IPS DF 6.9 (cell line): Measurements from ENCODE around the gene DMKN.

Experiments used
- DNase-seq: peaks from one replicate; pipeline ENCODE4 v3.0.0-alpha.2; 2013; ENCODE audit warnings: low read depth, low spot score
- H3K27ac ChIP-seq: one replicate; pipeline ENCODE4 v1.5.1; 2013; ENCODE audit warnings: low read length, control low read depth
- H3K27me3 ChIP-seq: 2 replicates; pipeline ENCODE4 v1.6.1; 2013; ENCODE audit warnings: mild to moderate bottlenecking, low read length; ENCODE audit not compliant: control insufficient read depth, insufficient read depth
- H3K36me3 ChIP-seq: 2 replicates; pipeline ENCODE4 v1.6.1; 2013; ENCODE audit warnings: low read length; ENCODE audit not compliant: control insufficient read depth, insufficient read depth
- H3K4me1 ChIP-seq: 2 replicates; pipeline ENCODE4 v1.6.1; 2013; ENCODE audit warnings: low read length; ENCODE audit not compliant: control insufficient read depth, insufficient read depth
- H3K4me3 ChIP-seq: 2 replicates; pipeline ENCODE4 v1.5.1; 2013; ENCODE audit warnings: mild to moderate bottlenecking, low read length
- H3K9me3 ChIP-seq: 2 replicates; pipeline ENCODE4 v1.6.1; 2013; ENCODE audit warnings: low read length, inconsistent platforms; ENCODE audit not compliant: control insufficient read depth, insufficient read depth
- WGBS: extraction: QIAGEN DNeasy Blood & Tissue Kit; methylation state at CpG from one replicate; pipeline ENCODE4 v1.1.7; 2013; ENCODE audit warnings: mixed read lengths, missing lambda C conversion rate; ENCODE audit not compliant: insufficient read length, insufficient coverage; 5-methylcytosine and 5-hydroxymethylcytosine counted together

DMKN gene

DNA sequence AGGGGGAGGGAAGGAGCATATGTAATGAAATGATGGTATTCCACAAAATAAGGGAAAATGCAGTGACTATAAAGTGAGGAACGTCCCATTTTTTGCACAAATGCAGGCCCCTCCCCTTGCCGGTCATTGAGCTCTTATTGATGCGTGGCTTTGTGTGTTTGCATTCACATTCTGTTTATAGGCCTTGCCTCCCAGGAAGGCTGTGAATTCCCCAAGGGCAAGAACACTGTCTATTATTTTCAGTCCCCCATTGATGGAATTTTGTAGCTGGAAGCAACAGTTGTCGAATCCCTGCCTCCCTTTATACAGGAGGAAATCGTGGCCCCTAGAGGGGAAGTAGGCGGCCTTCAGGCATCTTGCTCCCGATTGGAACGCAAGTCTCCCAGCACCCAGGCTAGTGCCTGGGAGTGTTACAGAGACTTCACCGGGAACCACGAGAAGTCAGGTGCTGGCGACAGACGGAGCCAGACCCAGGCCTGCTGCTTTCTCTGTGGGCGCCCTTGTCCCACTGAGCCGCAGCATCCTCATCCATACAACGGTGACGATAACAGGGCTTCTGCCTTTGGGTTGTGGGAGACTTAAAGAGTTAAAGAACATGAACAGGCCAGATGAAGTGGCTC, 7.8 kb upstream of the DMKN start:
- DNase-seq, result no peak
- H3K27me3 ChIP-seq, result no peaks in the 10 kb centered on the region

DNA sequence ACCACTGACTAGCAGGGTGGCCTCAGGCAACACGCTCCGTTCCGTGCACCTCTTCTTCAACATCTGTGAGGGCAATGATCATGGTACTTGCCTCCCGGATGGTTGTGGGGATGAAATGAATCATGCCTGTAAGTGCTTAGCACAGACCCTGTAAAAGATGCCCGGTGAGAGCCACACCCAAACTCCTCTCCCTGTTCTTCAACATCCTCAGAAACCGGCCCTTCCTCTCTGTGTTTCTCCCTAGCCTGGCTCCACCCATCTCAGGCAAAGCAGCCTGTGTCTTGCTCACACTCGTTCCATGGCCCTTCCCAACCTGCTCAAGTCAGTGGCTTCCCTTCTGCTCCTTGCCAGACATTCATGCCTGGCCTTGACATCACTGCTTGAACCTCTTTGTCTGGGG, 5.8 kb upstream of the DMKN start:
- WGBS, result no CpG with 5 or more reads among the region's 7 CpGs
- Histone ChIP-seq H3K27ac (no peak overlapping the region), H3K9me3 (no peaks in the 10 kb centered on the region), H3K4me3 (no peak overlapping the region), H3K36me3 (no peaks in the 10 kb centered on the region), H3K27me3 (no peaks in the 10 kb centered on the region), H3K4me1 (peaks cover 8% of the 10 kb centered on the region)
- no peak for DNase-seq

More for the DNA sequence above, 7.8 kb upstream of the DMKN start:
- Histone ChIP-seq H3K4me1 (peaks cover 7% of the 10 kb centered on the region), H3K4me3 (no peak overlapping the region), H3K9me3 (no peaks in the 10 kb centered on the region), H3K27ac (no peak overlapping the region), H3K36me3 (no peaks in the 10 kb centered on the region)
- WGBS, result no CpG with 5 or more reads among the region's 16 CpGs

DNA sequence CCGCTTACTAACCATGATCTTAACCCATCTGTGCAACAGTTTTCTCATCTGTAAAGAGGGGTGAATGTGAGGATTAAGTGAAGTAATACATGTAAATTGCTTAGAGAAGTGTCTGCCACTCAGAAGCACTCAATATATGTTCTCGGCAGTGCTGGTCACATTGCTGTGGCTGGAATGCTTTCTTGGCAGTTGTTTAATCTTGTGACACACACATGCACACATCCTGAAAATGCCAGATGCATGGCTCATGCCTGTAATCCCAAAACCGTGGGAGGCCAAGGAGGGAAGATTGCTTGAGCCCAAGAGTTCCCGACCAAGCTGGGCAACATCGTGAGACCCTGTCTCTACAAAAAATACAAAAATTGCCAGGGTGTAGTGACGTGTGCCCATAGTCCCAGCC, 4.9 kb upstream of the DMKN start:
- Histone ChIP-seq H3K27me3 (no peaks in the 10 kb centered on the region), H3K4me1 (peaks cover 8% of the 10 kb centered on the region), H3K27ac (no peak overlapping the region), H3K9me3 (no peaks in the 10 kb centered on the region), H3K36me3 (no peaks in the 10 kb centered on the region), H3K4me3 (no peak overlapping the region)
- DNase-seq, result no peak
- WGBS, result no CpG with 5 or more reads among the region's 6 CpGs

DNA sequence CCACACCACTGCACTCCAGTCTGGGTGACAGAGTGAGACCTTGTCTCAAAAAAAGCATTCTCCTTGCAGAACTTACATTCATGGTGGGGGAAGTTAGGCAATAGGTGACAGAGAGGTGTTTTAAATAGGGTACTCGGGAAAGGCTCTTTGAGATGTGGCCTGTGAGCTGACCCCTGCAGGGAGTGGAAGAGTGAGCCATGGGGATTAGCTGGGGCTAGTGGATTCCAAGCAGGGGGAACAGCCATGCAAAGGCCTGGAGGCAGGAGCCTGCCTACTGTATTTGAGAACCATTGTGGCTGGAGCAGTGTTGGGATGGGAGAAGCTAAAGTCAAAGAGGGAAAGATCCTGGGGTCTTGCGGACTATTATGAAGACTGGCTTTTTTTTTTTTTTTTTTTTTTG, 3.9 kb upstream of the DMKN start:
- no CpG with 5 or more reads among the region's 2 CpGs for WGBS
- Histone ChIP-seq H3K4me3 (no peak overlapping the region), H3K36me3 (no peaks in the 10 kb centered on the region), H3K4me1 (peaks cover 7% of the 10 kb centered on the region), H3K27me3 (no peaks in the 10 kb centered on the region), H3K9me3 (no peaks in the 10 kb centered on the region), H3K27ac (no peak overlapping the region)
- DNase-seq, result no peak

DNA sequence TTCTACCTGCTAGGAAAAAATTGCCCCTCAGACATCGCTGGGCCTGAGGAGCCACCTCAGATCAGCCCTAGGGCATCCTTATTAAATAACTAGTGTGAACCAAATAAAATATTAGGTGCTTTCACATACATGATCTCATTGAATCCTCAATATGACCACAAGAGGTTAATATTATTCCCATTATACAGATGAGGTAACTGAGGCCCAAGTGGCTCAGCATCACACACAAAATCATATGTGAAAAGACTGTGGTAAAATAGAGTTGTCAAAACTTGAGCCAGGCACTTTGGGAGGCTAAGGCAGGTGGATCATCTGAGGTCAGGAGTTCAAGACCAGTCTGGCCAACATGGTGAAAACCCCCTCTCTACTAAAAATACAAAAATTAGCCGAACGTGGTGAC, 2.9 kb upstream of the DMKN start:
- peaks cover 7% of the 10 kb centered on the region for H3K4me1 ChIP-seq
- H3K9me3 ChIP-seq, result no peaks in the 10 kb centered on the region
- no peak for DNase-seq
- no peak overlapping the region for H3K27ac ChIP-seq
- WGBS, result no CpG with 5 or more reads among the region's 3 CpGs
- H3K27me3 ChIP-seq, result no peaks in the 10 kb centered on the region
- H3K36me3 ChIP-seq, result no peaks in the 10 kb centered on the region
- H3K4me3 ChIP-seq, result no peak overlapping the region

DNA sequence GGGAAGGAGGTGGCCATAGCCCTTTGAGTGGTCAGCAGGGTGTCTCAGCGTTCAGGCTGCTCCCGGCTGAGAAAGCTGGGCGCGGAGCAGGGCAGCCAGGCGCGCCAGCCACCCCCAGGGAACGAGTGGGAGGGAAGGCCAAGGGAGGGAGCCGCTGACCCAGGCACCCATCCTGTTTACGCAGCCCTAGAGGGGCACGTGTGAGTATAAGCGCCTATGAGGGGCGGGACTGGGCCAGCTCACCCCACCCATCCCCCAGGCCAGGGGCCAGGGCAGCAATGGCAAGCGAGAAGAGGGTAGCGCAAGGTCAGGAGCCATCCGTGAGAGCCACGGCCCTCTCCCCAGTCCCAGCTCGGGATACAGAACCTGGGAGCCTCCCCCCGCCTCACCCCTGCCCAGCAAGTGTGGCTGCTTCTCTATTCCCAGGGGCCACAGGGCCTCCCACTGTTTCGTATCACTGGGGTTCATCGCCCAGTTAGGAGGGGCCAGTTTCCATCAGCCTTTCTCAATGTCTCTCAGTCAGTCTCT, 897 bp upstream of the DMKN start:
- Histone ChIP-seq H3K9me3 (no peaks in the 10 kb centered on the region), H3K36me3 (no peaks in the 10 kb centered on the region), H3K4me3 (peak overlapping the region; percentile 25; the same call in 1 of the 2 replicates), H3K27ac (no peak overlapping the region), H3K27me3 (no peaks in the 10 kb centered on the region), H3K4me1 (peaks cover 13% of the 10 kb centered on the region)
- WGBS, result no CpG with 5 or more reads among the region's 20 CpGs
- no peak for DNase-seq

DNA sequence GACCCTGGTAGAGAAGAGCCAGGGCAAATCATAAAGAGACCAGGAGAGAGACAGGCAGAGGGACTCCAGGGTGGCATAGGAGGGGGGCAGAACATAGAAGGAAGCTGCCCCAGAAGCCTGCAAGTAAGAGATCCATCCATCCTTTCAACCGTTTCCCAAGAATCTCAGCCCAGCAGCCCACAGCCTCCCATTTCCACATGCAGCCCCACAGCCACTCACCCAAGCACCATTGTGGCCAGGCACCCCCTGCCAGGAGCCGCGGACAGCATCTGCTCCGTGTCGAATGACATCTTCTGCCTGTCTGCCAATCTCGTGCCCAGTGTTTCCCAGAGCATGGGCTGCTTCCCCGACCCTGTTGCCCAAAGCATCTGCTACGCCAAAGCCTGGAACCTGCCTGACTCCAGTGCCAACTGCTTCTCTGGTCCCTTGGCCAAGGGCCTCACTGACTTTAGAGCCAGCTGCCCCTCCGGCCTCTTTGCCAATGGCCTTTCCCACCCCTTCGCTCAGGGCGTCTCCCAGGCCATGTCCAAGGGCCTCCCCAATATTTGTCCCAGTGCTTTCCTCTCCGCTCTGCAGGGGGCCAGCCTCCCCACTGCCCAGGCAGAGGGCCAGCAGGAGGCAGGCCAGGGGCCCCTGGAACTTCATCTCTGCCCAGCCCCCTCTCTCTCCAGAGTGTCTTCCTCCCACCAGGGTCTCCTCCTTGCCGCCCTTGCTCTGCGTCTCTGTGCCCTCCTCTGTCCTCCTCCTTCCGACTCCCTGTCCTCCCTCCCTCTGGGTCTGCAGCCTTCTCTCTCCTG, 420 bp downstream of the DMKN start:
- peaks cover 13% of the 10 kb centered on the region for H3K4me1 ChIP-seq
- no peaks in the 10 kb centered on the region for H3K36me3 ChIP-seq
- H3K27ac ChIP-seq, result no peak overlapping the region
- H3K9me3 ChIP-seq, result no peaks in the 10 kb centered on the region
- DNase-seq, result no peak
- no CpG with 5 or more reads among the region's 15 CpGs for WGBS
- H3K27me3 ChIP-seq, result no peaks in the 10 kb centered on the region
- H3K4me3 ChIP-seq, result no peak overlapping the region

DNA sequence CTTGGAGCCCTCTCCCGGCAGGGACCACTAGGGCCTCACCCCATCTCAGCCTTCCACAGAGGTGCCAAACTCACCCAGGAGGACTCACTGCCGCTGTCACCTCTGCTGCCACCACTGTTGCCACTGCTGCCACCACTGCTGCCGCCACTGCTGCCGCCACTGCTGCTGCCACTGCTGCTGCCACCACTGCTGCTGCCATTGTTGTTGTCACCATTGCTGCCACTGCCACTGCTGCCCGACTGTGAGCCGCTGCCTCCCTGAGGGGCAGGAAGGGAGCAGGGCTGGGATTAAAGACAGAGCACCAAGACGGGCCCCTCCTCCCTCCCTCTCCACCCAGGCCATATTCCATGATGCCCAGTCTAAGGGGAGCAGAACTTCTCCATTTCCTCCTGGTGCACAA, 2.1 kb downstream of the DMKN start:
- no peaks in the 10 kb centered on the region for H3K9me3 ChIP-seq
- peaks cover 1% of the 10 kb centered on the region; the same call in 1 of the 2 replicates for H3K36me3 ChIP-seq
- no CpG with 5 or more reads among the region's 7 CpGs for WGBS
- peaks cover 13% of the 10 kb centered on the region for H3K4me1 ChIP-seq
- no peak overlapping the region for H3K4me3 ChIP-seq
- H3K27me3 ChIP-seq, result no peaks in the 10 kb centered on the region
- no peak for DNase-seq
- H3K27ac ChIP-seq, result no peak overlapping the region

DNA sequence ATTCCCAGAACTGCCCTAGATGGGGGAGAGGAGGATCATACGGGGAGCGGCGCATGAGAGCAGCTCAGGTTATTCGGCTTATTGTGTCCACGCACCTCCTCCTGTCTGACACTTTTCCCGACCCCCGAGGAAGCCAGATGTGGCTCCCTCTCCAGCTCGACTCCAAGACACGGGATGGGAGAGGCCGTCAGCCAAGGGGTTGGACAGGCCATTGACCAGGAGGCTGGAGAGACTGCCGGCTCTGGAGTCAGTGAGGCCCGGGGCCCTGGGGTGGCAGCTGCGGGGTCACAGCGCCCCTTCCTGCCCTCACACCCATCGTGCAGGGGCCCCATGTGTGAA, 2.9 kb downstream of the DMKN start:
- H3K4me1 ChIP-seq, result peaks cover 13% of the 10 kb centered on the region
- no peak overlapping the region for H3K27ac ChIP-seq
- peaks cover 6% of the 10 kb centered on the region; the same call in 1 of the 2 replicates for H3K36me3 ChIP-seq
- H3K27me3 ChIP-seq, result no peaks in the 10 kb centered on the region
- no peaks in the 10 kb centered on the region for H3K9me3 ChIP-seq
- H3K4me3 ChIP-seq, result no peak overlapping the region; the same call in 1 of the 2 replicates
- no peak for DNase-seq
- WGBS, result no CpG with 5 or more reads among the region's 15 CpGs

DNA sequence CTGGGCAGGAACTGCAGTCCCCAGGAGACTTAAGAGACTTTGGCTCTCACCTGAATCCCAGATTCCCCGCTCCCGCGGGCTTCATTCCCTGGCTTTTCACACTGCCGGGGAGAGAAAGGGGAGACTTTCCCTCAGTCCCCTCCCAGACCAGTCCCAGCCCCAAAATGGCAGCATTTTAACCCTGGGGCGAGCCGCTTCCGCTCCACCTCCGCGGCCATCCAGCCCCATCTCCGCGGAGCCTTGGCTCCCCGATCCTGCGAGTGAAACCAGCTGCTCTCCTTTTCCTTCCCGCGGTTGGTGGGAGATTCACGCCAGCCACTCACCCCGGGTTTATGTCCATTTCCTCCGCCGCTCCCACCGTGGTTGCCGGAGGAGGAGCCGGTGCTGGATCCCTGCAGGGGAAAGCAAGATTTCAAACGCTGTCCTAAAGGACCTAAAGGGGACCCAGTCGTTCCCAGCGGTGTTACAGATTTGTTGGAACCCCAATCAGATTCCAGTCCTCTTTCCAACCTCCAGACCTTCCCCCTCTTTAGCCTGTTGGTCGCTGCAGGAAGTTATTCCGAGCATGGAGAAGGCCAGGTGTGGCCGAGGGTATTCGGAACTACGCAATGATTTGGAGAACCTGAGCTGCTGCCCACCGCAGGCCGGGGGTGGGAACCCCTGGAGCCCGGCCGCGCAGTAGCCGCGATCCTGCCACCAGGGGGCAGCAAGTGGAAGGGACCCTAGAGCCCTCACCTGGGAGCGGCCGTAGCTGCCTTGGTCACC, 3.4 kb downstream of the DMKN start:
- peak; percentile 88 for DNase-seq
- no peaks in the 10 kb centered on the region for H3K27me3 ChIP-seq
- H3K4me3 ChIP-seq, result peak overlapping the region; percentile 96
- no CpG with 5 or more reads among the region's 39 CpGs for WGBS
- H3K27ac ChIP-seq, result no peak overlapping the region
- peaks cover 13% of the 10 kb centered on the region for H3K4me1 ChIP-seq
- no peaks in the 10 kb centered on the region for H3K9me3 ChIP-seq
- peaks cover 11% of the 10 kb centered on the region for H3K36me3 ChIP-seq
